Upper lobe of right lung (tissue), 1 donor: Measurements from ENCODE around the gene SSNA1. TPM values are rescaled to one million over a fixed set of nuclear protein-coding genes. Genes with fewer than 3 reads are reported as not detected.

Experiments used
- ATAC-seq: fragments of 200-7000 bp; cut with Tn5 transposase; one replicate; pipeline ENCODE4 v1.9.1; 2020; ENCODE audit warnings: mild to moderate bottlenecking, moderate library complexity
- DNase-seq: peaks from one replicate; pipeline ENCODE4 v3.0.0-alpha.2; 2020
- H3K27ac ChIP-seq: fragments of 200-600 bp; one replicate; pipeline ENCODE4 v1.8.0; 2022
- H3K27me3 ChIP-seq: fragments of 200-600 bp; one replicate; pipeline ENCODE4 v1.8.0; 2022; ENCODE audit warnings: mild to moderate bottlenecking
- H3K36me3 ChIP-seq: fragments of 200-600 bp; one replicate; pipeline ENCODE4 v1.8.0; 2022
- H3K4me1 ChIP-seq: fragments of 200-600 bp; one replicate; pipeline ENCODE4 v1.8.0; 2022
- H3K4me3 ChIP-seq: fragments of 200-600 bp; one replicate; pipeline ENCODE4 v1.8.0; 2022; ENCODE audit warnings: mild to moderate bottlenecking
- H3K9me3 ChIP-seq: fragments of 200-600 bp; one replicate; pipeline ENCODE4 v1.8.0; 2022
- intact Hi-C: fragments of 100-400 bp; cut with DNase I; formaldehyde crosslinking; loops from one replicate; pipeline ENCODE4 v1.11.0; 2022
- total RNA-seq: library from RNA; stranded (reverse); fragmentation: NEBNext Ultra II Directional; extraction: Animal tissue kit (Norgen Biotek cat#: 25700); gene quantifications from one replicate; pipeline ENCODE4 v1.2.1, GENCODE V29; 2021
- TF ChIP-seq, protein P1 (sequence below): fragments of 200-600 bp; IDR thresholded peaks from one replicate; pipeline ENCODE4 v1.8.0; 2022; ENCODE audit warnings: antibody characterized with exemption
- donor health status: DM: no; HTN: yes; CAD: no; lungs with severe emphysema.

Gene SSNA1
- total RNA-seq, 1 donor from 2014 or later, result 55.5 TPM

DNA sequence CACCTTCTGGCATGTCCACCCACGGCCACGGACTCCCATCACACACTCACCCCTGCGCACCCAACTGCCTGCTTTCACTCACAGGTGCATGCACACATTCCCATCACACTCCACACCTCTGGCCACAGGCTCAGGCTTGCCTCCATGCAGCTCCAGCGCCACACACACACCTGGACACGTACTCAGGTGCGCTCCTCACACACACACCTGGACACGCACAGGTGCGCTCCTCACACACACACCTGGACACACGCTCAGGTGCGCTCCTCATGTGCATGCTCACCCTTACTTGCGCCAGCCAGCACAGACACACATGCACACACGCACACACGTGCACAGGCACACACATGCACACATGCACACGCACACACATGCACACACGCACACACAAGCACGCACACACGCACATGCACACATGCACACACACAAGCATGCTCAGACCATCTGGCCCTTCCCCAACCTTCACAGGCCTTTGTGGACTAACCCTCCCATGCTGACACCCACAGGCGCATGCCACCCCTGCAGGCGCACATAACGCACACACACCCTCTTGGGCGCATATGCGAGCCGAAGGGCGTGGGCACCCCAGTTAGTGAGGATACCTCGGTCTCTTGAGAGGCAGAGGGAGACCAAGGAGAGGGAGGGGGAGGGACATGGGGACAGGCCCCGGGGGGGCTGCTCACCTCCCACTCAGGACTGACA lies 41.2 kb upstream of the SSNA1 start:
- intact Hi-C loops, result no loop called here
- no peak for ATAC-seq

DNA sequence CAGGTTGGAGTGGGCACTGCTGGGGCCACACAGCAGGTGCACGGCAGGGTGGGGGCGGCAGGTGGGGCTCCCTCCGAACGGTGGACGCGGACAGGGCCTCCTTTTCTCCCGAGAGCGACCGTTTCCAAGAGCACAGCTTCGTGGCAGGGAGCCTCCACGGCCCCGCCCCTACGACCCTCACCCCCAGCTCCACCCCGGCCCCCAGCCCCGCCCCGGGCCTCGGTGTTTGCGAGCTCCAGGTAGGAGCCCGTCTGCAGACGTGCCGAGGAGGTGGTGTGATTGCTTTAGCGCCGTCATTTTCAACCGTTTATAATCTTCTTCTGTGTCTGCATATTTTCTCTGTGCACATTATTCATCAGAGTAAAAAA lies 40.7 kb upstream of the SSNA1 start:
- H3K36me3 ChIP-seq, result no peaks in the 10 kb centered on the region
- no peak overlapping the region for H3K4me3 ChIP-seq
- TF ChIP-seq, protein P1, sequence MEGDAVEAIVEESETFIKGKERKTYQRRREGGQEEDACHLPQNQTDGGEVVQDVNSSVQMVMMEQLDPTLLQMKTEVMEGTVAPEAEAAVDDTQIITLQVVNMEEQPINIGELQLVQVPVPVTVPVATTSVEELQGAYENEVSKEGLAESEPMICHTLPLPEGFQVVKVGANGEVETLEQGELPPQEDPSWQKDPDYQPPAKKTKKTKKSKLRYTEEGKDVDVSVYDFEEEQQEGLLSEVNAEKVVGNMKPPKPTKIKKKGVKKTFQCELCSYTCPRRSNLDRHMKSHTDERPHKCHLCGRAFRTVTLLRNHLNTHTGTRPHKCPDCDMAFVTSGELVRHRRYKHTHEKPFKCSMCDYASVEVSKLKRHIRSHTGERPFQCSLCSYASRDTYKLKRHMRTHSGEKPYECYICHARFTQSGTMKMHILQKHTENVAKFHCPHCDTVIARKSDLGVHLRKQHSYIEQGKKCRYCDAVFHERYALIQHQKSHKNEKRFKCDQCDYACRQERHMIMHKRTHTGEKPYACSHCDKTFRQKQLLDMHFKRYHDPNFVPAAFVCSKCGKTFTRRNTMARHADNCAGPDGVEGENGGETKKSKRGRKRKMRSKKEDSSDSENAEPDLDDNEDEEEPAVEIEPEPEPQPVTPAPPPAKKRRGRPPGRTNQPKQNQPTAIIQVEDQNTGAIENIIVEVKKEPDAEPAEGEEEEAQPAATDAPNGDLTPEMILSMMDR, result no peak
- ATAC-seq (no peak), DNase-seq (no peak)
- H3K27me3 ChIP-seq, result peaks cover 21% of the 10 kb centered on the region
- H3K9me3 ChIP-seq, result no peaks in the 10 kb centered on the region
- intact Hi-C loops, result no loop called here
- no peak overlapping the region for H3K27ac ChIP-seq
- no peaks in the 10 kb centered on the region for H3K4me1 ChIP-seq

More for the DNA sequence above, 41.2 kb upstream of the SSNA1 start:
- H3K27me3 ChIP-seq, result peaks cover 26% of the 10 kb centered on the region
- H3K27ac ChIP-seq, result no peak overlapping the region
- no peaks in the 10 kb centered on the region for H3K4me1 ChIP-seq
- TF ChIP-seq, protein P1, result no peak
- H3K36me3 ChIP-seq, result no peaks in the 10 kb centered on the region
- H3K9me3 ChIP-seq, result no peaks in the 10 kb centered on the region
- H3K4me3 ChIP-seq, result no peak overlapping the region
- DNase-seq, result no peak

DNA sequence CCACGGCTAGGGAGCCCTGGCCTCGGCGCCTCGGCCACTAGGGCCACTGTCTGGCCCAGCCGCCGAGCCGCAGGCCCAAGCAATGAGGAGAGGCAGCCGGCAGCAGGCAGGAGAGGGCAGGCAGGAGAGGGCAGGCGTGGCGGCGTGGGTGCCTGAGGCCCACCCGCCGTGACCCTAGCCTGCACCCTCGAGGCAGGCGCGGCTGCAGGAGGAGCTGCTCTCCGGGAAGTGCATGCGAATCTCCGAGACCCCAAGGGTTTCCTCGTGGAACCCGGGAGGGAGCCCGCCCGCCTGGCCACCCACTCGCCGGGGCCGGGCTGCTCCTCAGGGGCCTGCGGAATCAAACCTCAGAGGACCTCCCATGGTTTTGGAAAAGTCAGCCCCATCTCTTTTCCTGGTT lies 40.2 kb upstream of the SSNA1 start:
- intact Hi-C loops, result no loop called here
- Histone ChIP-seq H3K4me1 (no peaks in the 10 kb centered on the region), H3K36me3 (no peaks in the 10 kb centered on the region)

DNA sequence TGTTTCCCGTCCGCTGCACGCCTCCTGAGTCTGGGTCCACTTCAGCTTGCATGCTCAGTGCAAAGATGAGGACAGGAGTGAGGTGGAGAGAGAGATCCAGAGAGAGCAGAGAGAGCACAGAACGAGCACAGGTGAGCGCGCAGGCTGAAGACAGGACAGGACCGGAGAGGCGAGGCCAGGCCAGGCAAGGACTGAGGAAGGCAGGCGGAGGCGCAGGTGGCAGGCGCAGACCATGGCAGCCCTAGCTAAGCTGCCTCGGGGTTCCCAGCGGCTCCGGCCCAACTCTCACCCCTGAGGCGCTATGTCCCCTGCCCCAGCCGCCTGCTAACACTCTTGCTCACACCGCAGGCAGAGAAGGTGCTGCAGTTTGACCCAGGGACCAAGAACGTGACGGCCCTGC lies 39.8 kb upstream of the SSNA1 start:
- no peak overlapping the region for H3K4me3 ChIP-seq
- H3K36me3 ChIP-seq, result no peaks in the 10 kb centered on the region
- DNase-seq (no peak), ATAC-seq (no peak)
- no peaks in the 10 kb centered on the region for H3K4me1 ChIP-seq
- no peak overlapping the region for H3K27ac ChIP-seq
- no peaks in the 10 kb centered on the region for H3K9me3 ChIP-seq
- peaks cover 12% of the 10 kb centered on the region for H3K27me3 ChIP-seq
- intact Hi-C loops, result no loop called here
- TF ChIP-seq, protein P1, result no peak

More for the DNA sequence above, 40.2 kb upstream of the SSNA1 start:
- no peak for ATAC-seq
- H3K27ac ChIP-seq, result no peak overlapping the region
- no peaks in the 10 kb centered on the region for H3K9me3 ChIP-seq
- H3K27me3 ChIP-seq, result peaks cover 16% of the 10 kb centered on the region
- DNase-seq, result no peak
- no peak overlapping the region for H3K4me3 ChIP-seq
- TF ChIP-seq, protein P1, result no peak

DNA sequence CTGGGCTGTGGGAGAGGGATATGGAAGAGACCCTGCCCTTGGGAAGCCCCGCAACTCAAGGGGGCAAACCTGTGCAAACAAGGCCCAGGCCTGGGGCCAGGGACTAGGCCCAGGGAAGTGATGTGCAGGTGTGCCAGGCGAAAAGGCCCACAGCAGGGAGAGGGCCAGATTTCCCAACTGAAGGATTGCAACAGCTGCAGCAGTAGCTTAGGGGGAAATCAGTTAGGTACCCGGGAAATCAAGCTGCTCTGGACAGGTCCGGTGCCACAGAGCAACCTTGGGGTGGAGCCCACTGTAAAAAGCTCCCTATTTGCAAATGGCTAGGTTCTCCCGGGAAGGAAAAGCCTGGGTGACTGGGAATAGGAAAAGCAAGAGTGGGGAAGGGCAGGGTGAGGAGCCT lies 39.1 kb upstream of the SSNA1 start:
- H3K27ac ChIP-seq, result no peak overlapping the region
- H3K27me3 ChIP-seq, result peaks cover 7% of the 10 kb centered on the region
- ATAC-seq (no peak), DNase-seq (no peak)
- no peaks in the 10 kb centered on the region for H3K36me3 ChIP-seq
- H3K4me1 ChIP-seq, result no peaks in the 10 kb centered on the region
- no peak overlapping the region for H3K4me3 ChIP-seq
- no peaks in the 10 kb centered on the region for H3K9me3 ChIP-seq
- intact Hi-C loops, result no loop called here
- TF ChIP-seq, protein P1, result no peak
